ENCODE measurements around the gene PTPRN2. TPM values are rescaled to one million over a fixed set of nuclear protein-coding genes. Genes with fewer than 3 reads are reported as not detected.

Gene PTPRN2
- total RNA-seq, 1 experiment from 2014 or later: 1.1 TPM

GRCh38 chr7:157575777-157576176 lies 1011.8 kb downstream of the PTPRN2 start:
- H3K36me3 ChIP-seq (ENCODE audit: control insufficient read depth, insufficient read depth, low read length): no peaks in the 10 kb centered on the region
- no peaks in the 10 kb centered on the region for H3K9me3 ChIP-seq (ENCODE audit: control insufficient read depth, insufficient read depth, low read depth, low read length)
- H3K4me3 ChIP-seq (ENCODE audit: low read depth in 2 of 2, low read length in 2 of 2): no peak overlapping the region
- intact Hi-C loops (cut with micrococcal nuclease; ENCODE audit: unreplicated experiment) (no loop called here), in situ Hi-C loops (cut with HindIII; ENCODE audit: low pct_unique_long_range_greater_than_20kb, low sequenced_read_pairs) (no loop called here)
- H3K27ac ChIP-seq (ENCODE audit: low read length): no peak overlapping the region
- DNase-seq (ENCODE audit: low read depth, low spot score) (no peak), ATAC-seq (no peak)
- BruUV-seq (replicated peaks): no TSS peak
- ChIA-PET POLR2A (no interaction called here), CTCF (no interaction called here)
- H3K4me1 ChIP-seq (ENCODE audit: control insufficient read depth, insufficient read depth, low read length): no peaks in the 10 kb centered on the region
- TF ChIP-seq REST (IDR thresholded peaks at IDR 0.05; ENCODE audit: insufficient read depth in 1 of 2, low read depth in 2 of 2, low read length in 1 of 2) (no peak), TCF7L2 (IDR thresholded peaks at IDR 0.05; ENCODE audit: low read depth, low read length) (no peak)
- no peaks in the 10 kb centered on the region for H3K27me3 ChIP-seq (ENCODE audit: control insufficient read depth, insufficient read depth, low read length)

GRCh38 chr7:157574914-157575586 lies 1012.6 kb downstream of the PTPRN2 start:
- H3K27ac ChIP-seq (ENCODE audit: low read length): no peak overlapping the region
- no peaks in the 10 kb centered on the region for H3K4me1 ChIP-seq (ENCODE audit: control insufficient read depth, insufficient read depth, low read length)
- ChIA-PET CTCF (no interaction called here), POLR2A (no interaction called here)
- H3K36me3 ChIP-seq (ENCODE audit: control insufficient read depth, insufficient read depth, low read length): no peaks in the 10 kb centered on the region
- in situ Hi-C loops (cut with HindIII; ENCODE audit: low pct_unique_long_range_greater_than_20kb, low sequenced_read_pairs) (no loop called here), intact Hi-C loops (cut with micrococcal nuclease; ENCODE audit: unreplicated experiment) (no loop called here)
- TF ChIP-seq POLR2AphosphoS5 (IDR thresholded peaks at IDR 0.05; ENCODE audit: low read depth, low read length) (no peak), REST (IDR thresholded peaks at IDR 0.05; ENCODE audit: insufficient read depth in 1 of 2, low read depth in 2 of 2, low read length in 1 of 2) (no peak), CTCF (IDR thresholded peaks at IDR 0.05) (no peak)
- BruUV-seq (replicated peaks): no TSS peak
- H3K27me3 ChIP-seq (ENCODE audit: control insufficient read depth, insufficient read depth, low read length): no peaks in the 10 kb centered on the region
- DNase-seq (ENCODE audit: low read depth, low spot score) (no peak), ATAC-seq (no peak)
- H3K4me3 ChIP-seq (ENCODE audit: low read depth in 2 of 2, low read length in 2 of 2): no peak overlapping the region
- no peaks in the 10 kb centered on the region for H3K9me3 ChIP-seq (ENCODE audit: control insufficient read depth, insufficient read depth, low read depth, low read length)
